GM21737 (cell line): ENCODE data around the gene SLC2A4RG.

Source experiments
- ATAC-seq: cut with Tn5 transposase; IDR thresholded peaks from one replicate; pipeline ENCODE4 v1.9.1; 2021; ENCODE audit warnings: mild to moderate bottlenecking, moderate library complexity; ENCODE audit not compliant: unreplicated experiment

SLC2A4RG gene

GRCh38 chr20:63738687-63739129, 868 bp upstream of the SLC2A4RG start:
- ATAC-seq, result no peak

DNA sequence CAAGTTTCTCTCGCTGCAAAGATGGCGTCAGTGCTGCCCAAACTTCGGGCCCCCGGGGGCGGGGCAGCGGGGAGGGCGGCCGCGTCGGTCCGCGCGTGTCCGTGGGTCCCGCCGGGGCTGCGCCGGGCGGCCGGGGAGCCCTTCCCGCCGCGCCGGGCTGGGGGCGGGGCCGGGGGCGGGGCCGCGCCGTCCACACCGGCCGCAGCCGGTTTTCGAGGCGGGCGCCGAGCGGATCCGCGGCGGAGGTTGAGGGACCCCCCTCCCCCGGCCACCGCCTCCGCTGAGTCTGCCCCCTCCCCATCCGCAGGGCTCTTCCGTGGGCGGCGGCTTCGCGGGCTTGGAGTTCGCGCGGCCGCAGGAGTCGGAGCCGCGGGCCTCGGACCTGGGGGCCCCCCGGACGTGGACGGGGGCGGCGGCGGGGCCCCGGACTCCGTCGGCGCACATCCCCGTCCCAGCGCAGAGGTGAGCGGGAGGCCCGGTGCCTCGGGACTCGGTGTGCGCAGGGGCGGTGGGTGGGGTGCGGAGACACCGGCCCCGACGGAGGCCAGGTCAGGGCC, 572 bp downstream of the SLC2A4RG start:
- ATAC-seq, result peak; percentile 8

DNA sequence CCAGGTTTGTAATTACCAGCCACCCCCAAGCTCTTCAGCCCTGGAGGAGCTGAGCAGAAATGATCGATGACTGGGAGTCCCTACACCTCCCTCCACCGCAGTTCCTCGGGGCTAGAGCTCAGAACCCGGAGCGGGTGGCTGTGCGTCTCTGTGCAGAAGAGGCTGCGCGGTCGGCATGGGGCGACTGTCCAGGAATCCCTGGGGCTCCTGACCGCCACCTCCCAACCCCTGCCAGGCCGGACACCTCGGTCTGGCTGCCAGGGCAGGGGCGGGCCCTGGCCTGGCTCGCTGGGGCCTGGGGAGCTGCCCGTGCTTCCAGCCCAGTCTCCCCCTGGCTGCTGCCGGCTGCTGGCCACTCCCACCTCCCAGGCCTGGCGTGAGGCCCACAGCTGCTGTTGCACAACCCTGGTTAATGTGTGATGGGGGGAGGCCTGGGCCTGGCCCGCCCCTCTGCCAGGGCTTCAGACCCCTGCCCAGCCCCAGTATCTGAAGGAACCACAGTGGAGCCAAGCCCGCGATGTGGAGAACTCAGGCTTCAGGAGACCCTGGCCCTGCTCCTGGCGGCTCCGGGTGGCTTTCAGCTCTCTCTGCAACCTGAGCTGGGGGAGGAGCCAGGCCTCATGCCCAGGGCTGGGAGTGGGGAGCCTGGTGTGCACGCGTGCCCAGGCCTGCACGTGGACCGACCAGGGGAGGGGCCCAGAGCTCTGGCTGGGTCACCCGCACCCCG, 1.2 kb downstream of the SLC2A4RG start:
- ATAC-seq, result no peak

- no peak for ATAC-seq
Observed at GRCh38 chr20:63741354-63741675, 1.7 kb downstream of the SLC2A4RG start.

- no peak for ATAC-seq
Observed at GRCh38 chr20:63741676-63742380, 2.3 kb downstream of the SLC2A4RG start.

DNA sequence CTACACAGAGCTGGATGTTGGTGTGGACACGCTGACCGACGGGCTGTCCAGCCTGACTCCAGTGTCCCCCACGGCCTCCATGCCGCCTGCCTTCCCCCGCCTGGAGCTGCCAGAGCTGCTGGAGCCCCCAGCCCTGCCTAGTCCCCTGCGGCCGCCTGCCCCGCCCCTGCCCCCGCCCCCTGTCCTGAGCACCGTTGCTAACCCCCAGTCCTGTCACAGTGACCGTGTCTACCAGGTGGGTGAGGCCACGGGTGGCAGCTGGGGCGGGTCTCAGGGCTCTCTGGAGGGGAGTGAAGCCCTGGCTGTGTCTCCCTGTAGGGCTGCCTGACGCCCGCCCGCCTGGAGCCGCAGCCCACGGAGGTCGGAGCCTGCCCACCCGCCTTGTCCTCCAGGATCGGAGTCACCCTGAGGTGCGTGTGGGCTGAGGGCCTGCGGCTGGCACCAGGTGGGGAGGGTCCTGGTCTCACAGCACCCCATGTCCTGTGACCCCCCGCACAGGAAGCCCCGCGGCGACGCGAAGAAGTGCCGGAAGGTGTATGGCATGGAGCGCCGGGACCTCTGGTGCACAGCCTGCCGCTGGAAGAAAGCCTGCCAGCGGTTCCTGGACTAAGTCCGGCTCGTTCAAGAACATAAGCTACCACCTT, 2.9 kb downstream of the SLC2A4RG start:
- ATAC-seq, result no peak

DNA sequence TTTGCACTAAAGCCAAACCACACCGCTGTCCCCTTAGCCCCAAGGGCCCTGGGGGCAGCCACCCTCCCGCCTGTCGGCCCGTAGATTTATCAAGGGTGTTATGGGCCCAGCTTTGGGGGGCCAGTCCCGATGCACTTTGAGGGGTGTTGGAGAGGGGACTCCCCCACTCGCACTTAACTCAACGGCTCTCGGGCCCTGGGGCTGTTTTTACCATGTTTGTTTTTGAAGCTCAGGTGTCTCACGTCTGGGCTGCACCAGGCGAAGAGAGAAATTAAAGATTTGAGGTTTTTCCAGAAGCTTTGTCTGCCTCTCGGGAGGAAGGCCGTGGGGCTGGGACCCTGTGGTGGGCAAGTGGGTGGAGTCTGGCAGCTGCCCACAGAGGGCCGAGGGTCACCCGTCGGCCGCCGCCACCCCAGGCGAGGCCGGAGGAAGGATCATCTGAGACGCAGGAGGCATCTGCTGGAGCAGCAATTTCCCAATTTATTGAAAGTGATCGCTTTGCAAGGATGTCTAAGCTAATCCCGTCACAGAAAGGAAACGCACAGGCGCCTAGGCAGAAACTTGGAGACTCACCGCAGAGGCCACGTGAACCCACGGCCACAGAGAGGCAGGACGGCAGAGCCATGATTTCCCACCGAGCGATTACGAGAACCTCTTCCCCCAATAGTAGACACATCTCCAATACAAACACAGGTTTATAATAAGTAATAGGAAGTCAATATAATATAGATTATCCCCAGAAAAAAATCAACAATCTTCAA, 3.8 kb downstream of the SLC2A4RG start:
- ATAC-seq, result no peak

GRCh38 chr20:63744158-63744557, 4.6 kb downstream of the SLC2A4RG start:
- ATAC-seq, result no peak

DNA sequence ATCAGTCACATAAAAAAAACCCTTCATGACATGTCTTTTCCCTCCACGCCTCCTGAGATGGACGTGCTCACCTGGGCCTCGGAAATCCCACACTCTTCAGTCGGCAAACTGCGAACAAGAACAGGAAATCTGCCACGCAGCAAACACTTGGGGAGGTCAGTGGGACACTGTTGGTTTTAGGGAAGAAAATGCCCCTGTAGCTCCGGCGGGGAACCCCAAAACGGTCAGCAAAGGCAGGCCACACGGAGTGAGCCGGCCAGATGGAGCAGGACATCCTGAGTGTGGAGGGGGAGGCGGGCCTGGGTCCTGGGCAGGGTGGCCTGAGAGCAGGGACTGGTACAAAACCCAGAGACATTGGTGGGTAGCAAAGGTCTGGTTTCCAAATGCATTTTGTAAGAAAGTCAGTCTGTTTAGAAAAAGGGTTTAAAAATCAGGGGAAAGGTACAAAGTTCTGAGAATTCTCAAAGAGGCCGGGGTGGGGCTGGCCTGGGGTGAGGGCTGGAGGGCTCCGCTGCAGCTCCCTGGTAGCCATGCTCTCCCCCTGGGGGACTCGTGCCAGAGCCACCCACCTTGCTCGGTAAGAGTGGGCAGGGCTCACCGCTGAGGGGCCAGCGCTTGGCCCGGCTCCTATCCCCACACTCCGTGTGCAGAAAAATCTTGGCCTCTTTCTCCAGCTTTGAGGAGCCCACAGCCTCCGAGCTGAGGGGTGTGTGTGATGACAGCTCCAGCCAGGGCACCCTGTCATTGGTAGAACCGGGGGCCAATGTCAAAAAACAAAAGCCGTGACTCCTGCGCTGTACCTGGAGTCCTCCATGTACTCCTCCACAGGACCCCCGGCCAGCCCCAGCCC, 5.2 kb downstream of the SLC2A4RG start:
- ATAC-seq, result no peak

- ATAC-seq, result no peak
Observed at GRCh38 chr20:63745424-63745805, 5.8 kb downstream of the SLC2A4RG start.

GRCh38 chr20:63745961-63746731, 6.6 kb downstream of the SLC2A4RG start:
- ATAC-seq, result no peak

DNA sequence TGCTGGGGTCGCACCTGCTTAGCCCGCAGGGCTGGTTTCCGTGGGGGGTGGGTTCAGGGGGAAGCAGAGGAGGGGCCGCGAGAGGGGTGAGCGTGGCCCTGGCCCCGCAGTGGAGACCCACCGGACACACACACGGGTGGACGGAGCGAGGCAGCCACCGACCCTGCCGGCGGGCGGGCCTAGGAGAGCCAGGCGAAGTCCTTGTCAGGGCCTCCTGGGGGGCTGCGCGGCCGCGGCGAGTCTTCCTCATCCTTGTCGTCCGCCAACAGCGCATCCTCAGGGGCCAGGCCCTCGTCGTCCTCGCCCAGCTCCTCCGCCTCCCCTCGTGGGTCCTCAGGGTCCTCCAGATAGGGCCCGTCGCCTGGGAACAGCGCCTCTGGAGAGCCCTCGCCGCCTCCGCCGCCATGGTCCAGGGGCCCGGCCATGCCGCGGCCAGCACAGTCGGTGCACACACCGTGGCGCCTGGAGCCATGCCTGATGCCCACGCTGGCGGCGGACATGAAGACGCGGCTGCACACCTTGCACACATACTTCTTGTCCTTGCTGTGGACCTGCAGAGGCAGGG, 7.3 kb downstream of the SLC2A4RG start:
- ATAC-seq, result no peak

DNA sequence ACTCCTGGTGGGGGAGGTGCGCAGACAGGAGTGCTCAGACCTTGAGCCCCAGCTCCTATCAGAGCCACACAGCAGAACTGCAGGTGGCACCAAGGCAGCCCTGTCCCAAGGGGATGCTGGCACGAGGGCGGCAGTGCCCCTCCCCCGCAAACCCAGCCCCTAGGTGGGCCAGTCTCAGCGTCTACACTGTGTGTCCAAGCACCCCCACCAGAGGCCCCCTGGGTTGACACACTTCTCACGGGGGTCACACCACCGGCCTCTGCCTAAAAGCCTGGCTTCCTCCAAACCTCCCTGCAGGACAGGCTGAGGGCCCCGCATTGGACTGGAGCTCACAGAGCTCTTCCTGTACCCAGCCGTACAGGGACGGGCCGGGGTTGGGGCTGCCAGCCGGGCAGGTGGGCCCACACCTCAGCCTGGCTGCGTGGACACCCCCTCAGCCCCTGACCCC, 8.1 kb downstream of the SLC2A4RG start:
- no peak for ATAC-seq

GRCh38 chr20:63748070-63748933, 8.7 kb downstream of the SLC2A4RG start:
- ATAC-seq, result no peak

DNA sequence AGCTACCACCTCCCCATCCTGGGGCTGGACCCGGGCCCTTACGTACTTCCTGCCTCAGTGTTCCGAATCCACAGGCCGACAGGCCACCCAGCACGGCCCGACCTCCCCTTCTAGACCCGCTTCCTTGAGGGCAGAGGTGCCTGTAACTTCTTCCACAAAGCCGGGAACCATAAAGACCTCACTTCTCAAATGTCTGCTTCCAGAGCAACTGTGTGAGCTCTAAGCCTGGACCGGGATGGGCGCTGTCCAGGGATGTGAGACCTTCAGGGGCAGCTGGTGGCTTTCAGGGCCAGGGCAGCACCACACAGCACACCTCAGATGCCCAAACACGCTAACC, 9.3 kb downstream of the SLC2A4RG start:
- no peak for ATAC-seq

GRCh38 chr20:63749597-63750508, 10.3 kb downstream of the SLC2A4RG start:
- ATAC-seq, result no peak

DNA sequence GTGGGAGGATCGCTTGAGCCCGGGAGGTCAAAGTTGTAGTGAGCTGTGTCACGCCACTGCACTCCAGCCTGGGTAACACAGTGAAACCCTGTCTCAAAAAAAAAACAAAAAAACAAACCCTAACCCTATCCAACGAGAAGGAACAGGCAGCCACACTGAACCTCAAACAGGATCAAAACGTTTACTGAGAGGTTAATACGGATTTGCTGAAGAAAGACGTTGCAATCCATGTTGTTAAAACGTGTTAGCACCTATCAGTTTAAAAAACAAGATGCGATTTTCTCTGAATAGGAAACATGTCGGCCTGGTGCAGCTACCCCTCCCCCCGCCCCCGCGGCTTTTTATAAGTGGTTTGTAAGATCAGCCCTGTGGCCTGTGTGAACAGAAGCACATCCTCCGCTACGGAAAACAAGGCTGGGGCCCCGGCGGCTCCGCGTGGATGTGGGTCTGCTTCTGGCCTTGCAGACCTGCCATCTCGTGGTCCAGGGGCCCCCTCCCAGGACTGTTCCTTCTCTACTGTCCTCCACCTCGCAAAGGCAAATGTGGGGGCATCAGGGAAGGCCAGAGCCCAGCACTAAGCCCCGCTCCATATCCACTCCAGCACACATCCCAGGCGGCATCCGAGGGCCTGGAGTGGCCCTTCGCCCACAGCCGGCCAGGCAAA, 11.4 kb downstream of the SLC2A4RG start:
- no peak for ATAC-seq
